Kidney glomerular epithelial cell (primary cell): ENCODE data around the gene DCDC2C.
A peak's percentile ranks its signal among the peaks of the same experiment; 100 is the strongest.

Source experiments
- DNase-seq: peaks from one replicate; lab custom pipeline; 2025; lab: John Stamatoyannopoulos, UW

DCDC2C gene

GRCh38 chr2:3827673-3828575, 124.5 kb downstream of the DCDC2C start:
- DNase-seq, result peak; percentile 30

DNA sequence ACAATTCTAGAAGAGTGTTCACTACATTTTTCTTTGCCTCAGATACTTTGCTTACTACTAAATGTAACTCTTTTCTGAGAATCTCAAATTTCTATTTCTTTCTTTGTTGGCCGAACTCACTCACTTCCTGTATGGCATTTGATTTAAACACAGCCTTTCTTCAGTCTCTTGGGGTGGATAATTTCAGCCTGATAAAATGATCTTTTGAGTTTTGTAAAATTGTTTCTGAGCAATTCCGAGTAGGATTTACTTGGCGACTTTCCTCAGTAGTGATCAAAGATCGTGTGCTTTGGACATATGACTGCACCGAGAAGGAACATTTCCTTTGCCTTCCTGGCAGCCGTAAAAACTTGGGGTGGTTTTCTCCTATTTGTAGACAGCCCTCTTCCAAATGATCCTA, 127.4 kb downstream of the DCDC2C start:
- DNase-seq, result no peak

- no peak for DNase-seq
These were observed 133.7 kb downstream of the DCDC2C start for GRCh38 chr2:3837086-3837485.

DNA sequence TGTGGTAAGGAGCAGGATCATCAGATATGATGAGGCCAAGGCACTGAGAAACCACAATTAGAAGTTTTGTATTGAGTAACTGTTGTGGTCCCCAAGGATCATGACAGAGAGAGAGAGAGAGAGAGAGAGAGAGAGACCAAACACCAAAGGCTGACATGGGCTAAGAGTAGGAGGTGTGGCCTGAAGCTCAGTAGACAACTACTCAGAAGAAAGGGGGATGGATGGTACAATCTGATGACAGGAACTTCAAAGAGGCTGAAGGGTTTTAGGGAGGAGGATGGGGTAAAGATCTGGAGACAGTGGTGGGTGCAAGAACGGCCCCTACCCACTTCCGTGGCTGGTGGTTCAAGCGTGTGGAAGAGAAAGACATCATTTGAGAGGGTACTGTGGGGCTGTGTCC, 135.0 kb downstream of the DCDC2C start:
- DNase-seq, result no peak

GRCh38 chr2:3839476-3839875, 136.1 kb downstream of the DCDC2C start:
- no peak for DNase-seq

DNA sequence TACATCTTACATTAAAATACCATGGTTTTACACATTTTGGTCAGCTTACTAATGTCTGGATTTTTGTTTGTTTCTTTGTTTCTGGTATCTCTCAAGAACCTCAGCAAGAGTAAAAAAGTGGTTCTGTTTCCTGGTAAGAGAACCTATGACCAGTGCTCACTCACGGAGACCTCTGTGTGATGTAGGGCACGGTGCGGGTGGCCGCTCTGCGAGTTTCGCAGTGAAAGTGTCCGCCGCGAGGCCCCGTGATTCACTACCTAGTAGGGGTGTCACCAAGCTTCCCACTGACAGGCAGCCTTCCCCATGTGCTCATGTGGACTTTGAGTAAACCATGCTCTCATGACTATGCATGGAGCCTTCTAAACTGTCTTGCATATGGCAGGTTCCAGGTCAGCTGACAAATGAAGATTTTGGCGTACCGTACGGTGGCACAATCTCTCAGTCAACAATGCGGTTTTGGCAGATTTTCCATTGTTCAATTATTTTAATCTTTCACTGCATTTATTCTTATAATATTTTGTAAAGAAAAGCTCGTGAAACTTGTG, 137.3 kb downstream of the DCDC2C start:
- no peak for DNase-seq

DNA sequence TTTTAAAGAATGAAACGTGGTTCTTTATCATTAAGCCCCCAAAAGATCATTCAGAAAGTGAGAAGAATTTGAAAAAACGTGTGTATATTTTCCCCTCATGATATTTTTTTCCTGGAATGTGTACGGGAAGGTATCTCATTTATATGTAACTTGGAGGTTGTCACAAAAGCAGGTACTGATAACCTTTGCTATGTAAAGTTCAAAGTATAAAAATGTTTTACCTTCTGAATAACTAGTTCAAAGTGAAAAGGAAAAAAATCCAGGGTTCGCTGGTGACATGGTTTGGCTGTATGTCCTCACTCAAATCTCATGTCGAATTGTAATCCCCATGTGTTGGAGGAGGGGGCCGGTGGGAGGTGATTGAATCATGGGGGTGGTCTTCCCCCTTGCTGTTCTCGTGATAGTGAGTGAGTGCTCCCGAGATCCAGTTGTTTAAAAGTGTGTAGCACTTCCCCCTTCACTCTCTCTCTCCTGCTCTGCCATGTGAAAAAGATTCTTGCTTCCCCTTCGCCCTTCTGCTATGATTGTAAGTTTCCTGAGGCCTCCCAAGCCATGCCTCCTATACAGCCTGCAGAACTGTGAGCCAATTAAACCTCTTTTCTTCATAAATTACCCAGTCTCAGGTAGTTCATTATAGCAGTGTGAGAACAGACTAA, 144.2 kb downstream of the DCDC2C start:
- no peak for DNase-seq

- DNase-seq, result no peak
These were observed 145.4 kb downstream of the DCDC2C start for GRCh38 chr2:3848776-3849175.

GRCh38 chr2:3849213-3849612, 145.8 kb downstream of the DCDC2C start:
- DNase-seq, result no peak

DNA sequence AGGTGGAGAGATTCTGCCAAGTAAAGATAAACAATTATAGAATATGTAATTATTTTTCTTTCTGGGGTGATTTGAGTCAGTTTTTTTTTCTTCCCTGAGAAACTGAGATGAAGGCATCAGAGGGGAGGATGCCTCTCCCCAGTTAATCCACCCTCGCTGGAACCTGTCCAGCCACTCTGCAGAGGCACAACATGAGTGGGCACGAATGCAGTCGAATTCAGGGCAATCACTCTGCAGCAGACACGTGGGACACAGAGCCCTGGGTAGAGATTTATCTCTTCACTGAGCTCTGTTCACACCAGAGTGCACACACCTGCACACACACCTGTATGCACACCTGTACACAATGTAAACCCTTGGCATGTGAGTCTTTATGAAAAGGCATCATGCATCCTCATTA, 154.2 kb downstream of the DCDC2C start:
- DNase-seq, result no peak

DNA sequence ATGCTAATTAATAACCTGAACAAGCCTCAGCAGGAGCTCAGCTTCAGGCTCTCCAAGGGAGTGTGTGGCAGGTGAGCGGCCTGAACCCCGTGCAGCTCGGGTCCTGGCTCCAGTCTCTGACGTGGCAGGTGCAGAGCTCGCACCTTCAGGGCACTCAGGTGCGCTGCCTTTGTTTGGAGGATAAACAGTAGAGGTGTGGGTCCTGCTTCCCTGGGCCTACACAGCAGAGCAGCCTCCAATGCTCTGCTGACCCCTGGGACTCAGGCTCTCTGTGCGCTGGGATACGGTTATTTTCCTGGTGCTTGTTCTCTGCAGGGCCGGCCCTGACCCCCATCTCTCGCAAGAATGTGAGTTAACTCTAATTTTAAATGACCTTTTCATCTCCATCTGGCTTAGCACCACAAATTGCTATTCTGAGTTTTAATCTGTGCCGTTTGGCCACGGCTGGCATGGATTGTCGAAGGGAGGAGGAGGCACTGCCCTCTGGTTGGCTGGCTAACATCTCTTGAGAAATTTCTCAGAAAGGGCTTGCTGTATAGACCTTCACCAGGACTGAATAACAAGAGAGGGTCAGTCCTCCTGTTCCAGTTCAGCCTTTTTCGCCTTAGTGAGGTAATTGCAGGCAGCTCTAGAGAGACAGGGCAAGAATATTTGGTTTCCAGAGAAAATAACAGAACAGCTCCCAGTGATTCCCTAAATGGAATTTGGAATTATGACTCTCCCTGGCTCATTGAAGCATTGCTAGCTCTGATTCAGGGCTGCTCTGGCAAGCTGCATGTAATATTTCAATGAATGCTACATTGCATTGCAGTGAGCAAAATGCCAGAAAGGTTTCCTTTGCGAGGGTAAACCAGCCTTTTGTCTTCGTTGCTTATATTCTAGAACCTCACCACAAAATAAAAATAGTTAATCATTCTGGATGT, 161.8 kb downstream of the DCDC2C start:
- no peak for DNase-seq

DNA sequence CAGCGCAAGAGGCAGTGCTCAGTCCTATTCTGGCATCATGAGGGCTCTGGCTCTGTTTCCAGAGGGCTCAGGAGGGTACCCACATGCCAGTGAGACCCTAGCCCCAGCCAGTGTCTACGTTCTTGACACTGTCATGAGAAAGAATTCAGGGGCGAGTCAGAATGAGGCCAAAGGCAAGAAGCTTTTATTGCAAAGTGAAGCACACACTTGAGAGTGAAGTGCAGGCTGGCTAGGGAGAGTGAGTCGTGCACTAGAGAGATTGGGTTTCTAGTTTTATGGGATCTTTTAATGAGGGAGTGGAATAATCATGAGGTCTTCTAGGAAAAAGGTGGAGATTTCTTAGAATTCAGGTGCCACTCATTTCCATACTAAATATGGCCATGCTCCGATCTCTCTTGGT, 164.1 kb downstream of the DCDC2C start:
- no peak for DNase-seq

DNA sequence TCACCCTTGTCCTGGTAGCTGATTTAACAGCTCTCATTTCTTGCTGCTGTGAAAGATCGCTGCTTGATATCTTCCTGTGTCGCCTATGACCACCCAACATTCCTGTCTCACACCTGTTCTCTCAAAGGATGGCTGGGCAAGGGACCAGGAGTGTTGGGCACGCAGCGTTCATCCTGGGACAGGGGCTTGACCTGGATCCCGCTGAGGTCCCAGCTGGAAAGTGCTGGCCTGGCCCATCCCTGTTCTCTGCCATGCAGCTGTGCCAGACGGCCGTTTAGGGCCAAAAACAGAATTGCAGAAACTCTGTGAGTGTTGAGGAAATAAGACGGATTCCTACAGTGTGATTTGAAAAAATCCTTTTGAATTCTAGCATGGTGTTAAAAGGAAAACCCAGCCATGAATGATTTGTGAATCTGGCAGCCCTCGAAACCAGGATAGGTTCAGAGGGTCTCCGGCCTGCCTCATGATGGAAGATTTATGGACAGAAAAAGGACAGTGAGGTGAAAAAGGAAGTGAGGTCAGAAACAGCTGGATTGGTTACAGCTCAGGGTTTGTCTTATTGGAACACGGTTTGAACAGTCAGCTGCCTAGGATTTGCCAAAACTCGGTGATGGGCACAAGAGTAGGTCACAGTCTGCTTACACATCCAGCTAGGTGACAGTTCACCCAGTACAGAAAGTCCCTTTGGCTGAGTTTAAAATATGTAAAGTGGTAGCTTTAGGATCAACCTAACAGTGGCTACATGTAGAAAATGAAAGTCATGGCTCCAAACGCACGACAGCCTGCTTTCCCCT, 164.8 kb downstream of the DCDC2C start:
- no peak for DNase-seq

DNA sequence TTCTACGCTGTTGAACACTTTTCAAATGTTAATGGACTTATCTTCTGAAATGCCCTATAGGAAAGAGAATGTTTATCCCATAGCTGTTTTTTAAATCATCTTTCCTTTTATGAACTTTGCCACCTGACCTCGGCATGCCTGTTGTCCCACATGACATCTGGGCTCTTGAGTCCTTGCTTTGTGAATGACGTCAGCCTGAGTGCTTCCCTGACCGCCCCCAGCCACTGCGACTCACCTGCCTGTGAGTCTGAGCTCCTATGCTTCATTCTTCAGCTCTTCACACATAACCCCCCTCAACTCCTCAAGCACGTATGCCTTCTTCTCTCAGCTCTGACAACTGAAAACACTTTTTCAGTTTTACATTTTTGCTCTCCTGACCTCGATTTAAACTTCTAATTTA, 166.8 kb downstream of the DCDC2C start:
- DNase-seq, result no peak

DNA sequence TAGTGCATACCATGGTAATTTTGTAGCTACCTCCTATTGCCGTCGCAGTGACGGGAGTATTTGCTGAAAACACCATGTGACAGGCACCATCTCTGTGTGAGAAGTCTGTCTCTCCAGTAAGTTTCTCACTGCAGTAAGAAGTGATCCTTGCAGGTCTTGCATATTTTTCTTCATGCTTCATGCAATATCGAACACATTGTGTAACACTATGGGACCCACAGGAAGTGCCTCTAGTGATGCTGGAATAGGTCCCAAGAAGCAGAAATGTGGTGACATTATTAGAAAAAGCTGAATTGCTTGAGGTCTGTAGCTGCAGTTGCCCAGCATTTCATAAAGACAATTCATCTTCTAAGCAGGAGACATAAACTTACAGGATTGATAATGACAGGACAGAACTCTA, 167.6 kb downstream of the DCDC2C start:
- DNase-seq, result no peak

DNA sequence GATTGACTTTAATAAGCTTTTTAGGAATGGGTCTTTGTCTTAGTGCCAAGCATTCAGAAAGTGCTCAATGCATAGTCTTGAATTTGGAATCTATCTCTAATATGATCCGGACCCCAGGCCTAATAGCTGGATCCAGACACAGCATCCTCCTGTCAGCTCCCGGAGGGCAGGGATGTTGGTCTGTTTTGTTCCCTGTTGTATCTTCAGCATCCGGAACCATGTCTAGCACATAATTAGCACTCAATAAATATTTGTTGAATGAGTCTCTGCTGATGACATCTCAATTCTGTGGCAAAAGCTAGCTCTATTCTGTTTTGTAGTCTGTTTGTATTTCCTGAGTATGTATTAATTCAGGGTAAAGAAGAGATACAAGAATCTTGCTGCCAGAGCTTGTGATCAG, 169.1 kb downstream of the DCDC2C start:
- no peak for DNase-seq

- no peak for DNase-seq
These were observed 170.5 kb downstream of the DCDC2C start for GRCh38 chr2:3873899-3874298.

DNA sequence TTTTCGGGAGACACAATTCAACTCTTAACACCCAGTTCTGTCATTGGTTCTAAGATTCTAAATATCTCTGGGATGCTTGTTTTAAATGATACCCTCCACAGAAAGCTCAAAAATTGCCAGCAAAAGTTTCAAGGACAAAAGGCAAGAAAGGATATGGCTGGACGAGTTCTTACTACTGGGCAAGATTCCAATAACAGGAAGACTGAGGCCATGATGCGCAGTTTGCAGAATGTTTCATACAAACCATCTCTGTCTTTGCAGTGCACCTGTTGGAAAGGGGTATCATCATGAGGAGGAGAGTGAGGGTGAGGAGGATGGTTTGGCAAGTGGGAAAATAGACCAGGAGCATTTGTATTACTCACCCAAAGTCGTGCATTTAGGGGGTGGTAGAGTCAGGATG, 172.8 kb downstream of the DCDC2C start:
- no peak for DNase-seq

GRCh38 chr2:3876685-3877084, 173.3 kb downstream of the DCDC2C start:
- DNase-seq, result no peak

DNA sequence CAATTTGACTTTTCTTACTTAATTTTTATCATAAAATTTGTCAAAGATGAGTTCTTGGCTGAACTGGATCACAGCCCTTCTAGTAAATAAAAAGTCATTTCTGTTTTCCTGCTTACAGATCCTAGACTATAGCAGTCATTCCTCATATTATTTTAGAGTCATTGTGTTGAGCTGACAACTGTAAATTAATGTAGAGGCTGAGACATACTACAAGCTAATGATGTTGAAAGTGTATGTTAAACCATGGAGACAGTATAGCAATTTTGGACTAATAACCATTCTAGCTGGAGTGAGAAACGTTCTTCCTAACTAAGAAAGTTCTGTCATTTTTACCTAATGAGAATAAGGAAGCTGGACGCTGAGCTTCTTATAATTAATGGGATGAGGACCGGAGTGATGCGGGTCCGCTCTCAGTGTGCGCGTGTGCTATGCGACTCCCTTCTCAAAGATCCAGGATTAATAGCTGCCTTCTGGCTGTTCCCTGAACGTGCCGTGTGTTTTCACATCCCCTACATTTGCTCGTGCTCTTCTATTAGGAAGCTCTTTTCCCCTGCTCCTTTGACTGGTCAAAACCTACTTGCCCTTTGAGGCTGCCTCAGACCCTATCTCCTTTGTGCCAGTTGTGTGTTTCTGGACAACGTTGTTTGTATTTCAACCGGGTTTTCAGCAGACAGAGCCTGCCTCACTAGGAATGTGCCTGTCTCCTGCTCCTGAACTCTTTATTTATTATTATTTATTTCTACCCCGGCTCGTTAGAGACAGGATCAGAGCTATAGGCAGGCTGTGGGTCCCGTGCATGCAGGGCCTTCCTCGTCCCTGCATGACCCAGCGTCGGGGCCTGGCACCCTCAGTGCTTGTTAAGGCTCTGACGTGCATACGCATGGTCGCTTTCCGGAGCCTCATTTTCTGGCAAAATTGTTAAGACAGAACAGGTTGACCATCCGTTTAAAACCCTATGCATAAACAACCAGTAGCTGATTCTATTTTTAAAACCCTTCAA, 182.6 kb downstream of the DCDC2C start:
- no peak for DNase-seq
